BE2C (cell line): ENCODE data around the gene TRAF2.

Experiments
- DNase-seq: peaks from one replicate; pipeline ENCODE4 v3.0.0-alpha.2; 2020
- H3K27me3 ChIP-seq: fragments of 250-450 bp; sonication (Bioruptor Pico); 2 replicates; pipeline ENCODE4 v1.5.1; 2020; ENCODE audit warnings: mild to moderate bottlenecking
- H3K36me3 ChIP-seq: fragments of 250-450 bp; sonication (Bioruptor Pico); 2 replicates; pipeline ENCODE4 v1.5.1; 2020; ENCODE audit warnings: mild to moderate bottlenecking
- H3K4me1 ChIP-seq: fragments of 250-450 bp; sonication (Bioruptor Pico); 2 replicates; pipeline ENCODE4 v1.5.1; 2020
- H3K4me3 ChIP-seq: 2 replicates; pipeline ENCODE4 v1.5.1; 2011; ENCODE audit warnings: low read depth, low read length
- H3K9me3 ChIP-seq: fragments of 250-450 bp; sonication (Bioruptor Pico); 2 replicates; pipeline ENCODE4 v1.5.1; 2020
- CTCF ChIP-seq: IDR thresholded peaks from 2 replicates; pipeline ENCODE4 v1.5.1; 2012; ENCODE audit warnings: mild to moderate bottlenecking, low read depth, low read length

The TRAF2 gene

DNA sequence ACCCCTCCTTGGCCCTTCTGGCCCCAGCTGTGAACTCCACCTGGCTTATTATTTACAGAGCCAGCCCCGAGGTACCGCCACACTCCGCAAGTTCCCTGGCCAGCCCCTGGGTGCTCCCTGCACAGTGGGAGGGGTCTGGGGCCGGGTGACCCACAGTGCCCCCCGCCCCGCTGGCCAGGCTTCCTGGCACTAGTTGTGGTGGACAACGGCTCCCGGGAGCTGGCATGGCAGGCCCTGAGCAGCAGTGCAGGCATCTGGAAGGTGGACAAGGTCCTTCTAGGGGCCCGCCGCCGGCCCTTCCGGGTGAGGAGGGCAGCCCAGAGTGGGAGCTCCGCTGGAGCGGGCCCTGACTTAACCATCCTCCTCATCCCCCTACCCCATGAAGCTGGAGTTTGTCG is 30.2 kb upstream of the TRAF2 start:
- Histone ChIP-seq H3K36me3 (peaks cover 25% of the 10 kb centered on the region), H3K27me3 (no peaks in the 10 kb centered on the region), H3K4me1 (peaks cover 24% of the 10 kb centered on the region), H3K9me3 (no peaks in the 10 kb centered on the region), H3K4me3 (no peak overlapping the region)
- no peak for DNase-seq
- TF ChIP-seq CTCF: no peak

DNA sequence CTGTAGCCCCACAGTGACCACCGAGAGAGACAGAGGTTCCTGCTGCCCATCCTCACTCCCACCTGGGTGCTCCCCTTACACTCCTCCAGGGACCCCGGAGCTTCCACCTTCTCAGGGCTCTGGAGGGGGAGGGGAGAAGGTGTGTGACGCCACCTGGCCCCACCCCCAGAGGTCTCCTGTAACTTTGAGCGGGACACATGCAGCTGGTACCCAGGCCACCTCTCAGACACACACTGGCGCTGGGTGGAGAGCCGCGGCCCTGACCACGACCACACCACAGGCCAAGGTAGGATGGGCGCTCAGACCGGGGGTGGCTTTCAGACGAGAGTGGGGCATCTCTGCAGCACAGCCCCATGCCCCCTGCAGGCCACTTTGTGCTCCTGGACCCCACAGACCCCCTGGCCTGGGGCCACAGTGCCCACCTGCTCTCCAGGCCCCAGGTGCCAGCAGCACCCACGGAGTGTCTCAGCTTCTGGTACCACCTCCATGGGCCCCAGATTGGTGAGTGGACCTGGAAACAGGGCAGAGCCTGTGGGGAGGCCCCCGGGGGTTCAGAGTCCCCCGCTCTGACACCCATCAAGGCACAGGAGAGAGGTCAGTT is 29.7 kb upstream of the TRAF2 start:
- peak; percentile 13 for DNase-seq
- no peaks in the 10 kb centered on the region for H3K27me3 ChIP-seq
- no peaks in the 10 kb centered on the region for H3K9me3 ChIP-seq
- H3K36me3 ChIP-seq: peaks cover 25% of the 10 kb centered on the region
- H3K4me1 ChIP-seq: peaks cover 24% of the 10 kb centered on the region
- TF ChIP-seq CTCF: no peak; the same call in 1 of the 2 replicates
- H3K4me3 ChIP-seq: no peak overlapping the region

GRCh38 chr9:136857166-136857565 is 29.1 kb upstream of the TRAF2 start:
- no peak overlapping the region for H3K4me3 ChIP-seq

GRCh38 chr9:136857581-136858412 is 28.5 kb upstream of the TRAF2 start:
- Histone ChIP-seq H3K36me3 (peaks cover 37% of the 10 kb centered on the region), H3K4me3 (no peak overlapping the region), H3K4me1 (peaks cover 24% of the 10 kb centered on the region), H3K27me3 (no peaks in the 10 kb centered on the region), H3K9me3 (no peaks in the 10 kb centered on the region)
- peak; percentile 14 for DNase-seq
- TF ChIP-seq CTCF: no peak

More at GRCh38 chr9:136857166-136857565, 29.1 kb upstream of the TRAF2 start:
- no peak for TF ChIP-seq CTCF
- no peaks in the 10 kb centered on the region for H3K27me3 ChIP-seq
- DNase-seq: peak; percentile 18
- peaks cover 24% of the 10 kb centered on the region for H3K4me1 ChIP-seq
- H3K9me3 ChIP-seq: no peaks in the 10 kb centered on the region
- H3K36me3 ChIP-seq: peaks cover 30% of the 10 kb centered on the region

- Histone ChIP-seq H3K4me1 (peaks cover 24% of the 10 kb centered on the region), H3K36me3 (peaks cover 43% of the 10 kb centered on the region), H3K4me3 (no peak overlapping the region), H3K27me3 (no peaks in the 10 kb centered on the region), H3K9me3 (no peaks in the 10 kb centered on the region)
- TF ChIP-seq CTCF: no peak
- DNase-seq: peak; percentile 11
Observed at GRCh38 chr9:136858452-136858843, 27.9 kb upstream of the TRAF2 start.
